Measurements from ENCODE around the gene TFB1M. TPM values are rescaled to one million over a fixed set of nuclear protein-coding genes. Genes with fewer than 3 reads are reported as not detected.

The TFB1M gene
- total and polyA plus RNA-seq, 4 donors = 13.6 to 20.8 (median 18.7) TPM

Other genes starting within 250 kb of the TFB1M start
- under 1 TPM in 1 of 2 donors, not detected in 1; 0.79 TPM for gene CLDN20, start 50.5 kb downstream of the TFB1M start, total RNA-seq
- under 1 TPM; 0.71 to 0.87 TPM for gene CLDN20, start 50.5 kb downstream of the TFB1M start, polyA plus RNA-seq (ENCODE audit: insufficient read length in 2 of 2)
- gene NOX3, start 141.4 kb upstream of the TFB1M start, total RNA-seq = not detected
- gene NOX3, start 141.4 kb upstream of the TFB1M start, polyA plus RNA-seq (ENCODE audit: insufficient read length in 2 of 2) = not detected

Data from spinal cord (tissue), 4 donors.